Limb (tissue), 2 donors: Measurements from ENCODE around the gene NSMCE3.

Source experiments
- DNase-seq, 2 donors: peaks; one replicate each; pipeline ENCODE4 v3.0.0-alpha.2; 2016; ENCODE audit errors: extremely low spot score in 2 of 2

The NSMCE3 gene

DNA sequence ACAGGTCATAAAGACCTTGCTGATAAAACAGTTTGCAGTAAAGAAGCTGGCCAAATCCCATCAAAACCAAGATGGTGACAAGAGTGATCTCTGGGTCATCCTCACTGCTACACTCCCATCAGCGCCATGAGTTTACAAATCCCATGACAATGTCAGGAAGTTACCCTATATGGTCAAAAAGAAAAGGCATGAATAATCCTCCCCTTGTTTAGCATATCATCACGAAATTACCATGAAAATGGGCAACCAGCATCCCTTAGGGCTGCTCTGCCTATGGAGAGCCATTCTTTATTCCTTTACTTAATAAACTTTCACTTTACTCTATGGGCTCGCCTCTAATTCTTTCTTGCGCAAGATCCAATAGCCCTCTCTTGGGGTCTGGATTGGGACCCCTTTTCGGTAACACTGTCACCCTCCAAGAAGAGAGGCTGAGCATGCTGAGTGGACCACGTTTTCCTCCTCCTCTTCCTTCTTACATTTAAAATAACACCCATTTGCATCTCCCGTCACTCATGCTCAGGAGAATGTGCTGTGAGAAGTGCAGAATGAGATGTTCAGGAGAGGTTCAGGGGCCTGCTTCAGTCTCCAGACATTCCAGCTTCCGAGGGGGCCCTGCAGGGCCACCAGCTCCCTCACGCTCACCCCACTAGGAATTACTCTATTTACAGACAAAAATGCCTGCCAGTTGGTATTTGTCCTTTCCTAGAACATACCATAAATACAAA lies 47.3 kb downstream of the NSMCE3 start:
- no peak for DNase-seq

DNA sequence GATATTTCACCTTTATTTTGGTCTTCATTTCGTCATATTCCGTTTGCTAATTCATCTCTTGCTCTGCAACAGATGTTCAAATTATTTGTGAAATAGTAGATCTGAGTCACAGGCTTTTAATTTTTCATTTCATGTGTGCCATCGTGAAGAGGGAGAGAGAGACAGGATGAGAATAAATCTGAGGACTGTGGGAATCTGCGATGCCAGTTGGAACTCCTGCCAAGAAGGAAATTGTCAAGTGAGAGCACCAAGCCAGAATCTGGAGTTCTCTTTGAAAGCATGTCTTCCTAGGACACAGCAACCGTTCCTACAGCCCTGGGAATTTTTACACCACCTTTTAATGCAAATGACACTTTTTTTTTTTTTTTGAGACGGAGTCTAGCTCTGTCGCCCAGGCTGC lies 48.8 kb downstream of the NSMCE3 start:
- DNase-seq = no peak

DNA sequence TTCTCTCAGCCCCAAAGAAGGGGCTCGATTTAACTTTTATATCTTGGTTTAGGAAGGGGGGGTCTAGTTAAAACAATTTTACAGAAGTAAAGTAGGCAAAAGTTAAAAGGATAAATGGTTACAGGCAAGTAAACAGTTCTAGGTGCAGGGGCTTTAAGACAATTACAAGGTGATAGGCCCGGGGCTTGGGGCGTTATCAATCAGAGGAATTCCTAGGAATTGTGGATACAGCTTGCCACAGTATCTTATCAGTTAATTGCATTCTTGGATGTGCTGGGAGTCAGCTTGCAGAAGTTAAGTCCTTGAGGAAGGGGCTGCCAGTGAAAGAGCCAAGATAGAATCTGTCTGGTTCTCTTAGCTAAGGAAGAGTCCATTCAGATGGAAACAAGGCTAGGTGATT lies 52.7 kb downstream of the NSMCE3 start:
- DNase-seq = no peak
